Body of pancreas (tissue), 4 donors: ENCODE results near the gene EML3. TPM values are rescaled to one million over a fixed set of nuclear protein-coding genes. Genes with fewer than 3 reads are reported as not detected.

ENCODE experiments used
- ATAC-seq: fragments of 150-250 bp; one replicate; pipeline ENCODE4 v1.9.1; 2016
- DNase-seq, 4 donors: peaks; one replicate each; pipeline ENCODE4 v3.0.0-alpha.2; 2019
- H3K27ac ChIP-seq, 4 donors: fragments of 200-600 bp; sonication (generic); 1 replicate in 3 of 4; 2 replicates in 1 of 4; pipeline versions ENCODE4 v1.5.1 to v1.6.1; 2016 to 2019; ENCODE audit warnings: mild to moderate bottlenecking in 1 of 4, mixed read lengths in 1 of 4, moderate library complexity in 1 of 4
- H3K27me3 ChIP-seq, 2 donors: fragments of 200-600 bp; sonication (generic); one replicate each; pipeline ENCODE4 v1.6.0; 2016; ENCODE audit warnings: mild to moderate bottlenecking in 1 of 2
- H3K36me3 ChIP-seq, 2 donors: fragments of 200-600 bp; sonication (generic); replicated peaks in 1 of 2; 2 replicates each; pipeline ENCODE4 v1.5.1; 2016; ENCODE audit warnings: low read depth in 2 of 2; ENCODE audit not compliant: insufficient read depth in 1 of 2
- H3K4me1 ChIP-seq: fragments of 200-600 bp; sonication (generic); one replicate; pipeline ENCODE4 v1.6.0; 2016
- H3K4me3 ChIP-seq, 2 donors: fragments of 200-600 bp; sonication (generic); 1 replicate in 1 of 2; 2 replicates in 1 of 2; pipeline ENCODE4 v1.5.1; 2016 to 2019
- H3K9me3 ChIP-seq, 3 donors: fragments of 200-600 bp; sonication (generic); 1 replicate in 2 of 3; 2 replicates in 1 of 3; pipeline ENCODE4 v1.5.1; 2016
- CTCF ChIP-seq, 7 experiments: fragments of 450-650 bp in 4 of 7; fragments of 200-600 bp in 3 of 7; sonication (generic) in 3 of 7; IDR thresholded peaks; one replicate each; pipeline ENCODE4 v1.5.1; 2016 to 2019; ENCODE audit warnings: antibody characterized with exemption in 7 of 7
- POLR2A ChIP-seq, 3 donors: fragments of 450-650 bp; IDR thresholded peaks; one replicate each; pipeline ENCODE4 v1.6.1; 2016; ENCODE audit warnings: antibody characterized with exemption in 3 of 3, mild to moderate bottlenecking in 2 of 3
- WGBS, 2 donors: methylation state at CpG; one replicate each; pipeline ENCODE4 v1.1.5; 2017; 5-methylcytosine and 5-hydroxymethylcytosine counted together
- intact Hi-C: fragments of 100-400 bp; cut with DNase I; formaldehyde crosslinking; loops from one replicate; pipeline ENCODE4 v1.15.1; 2023
- microRNA-seq, 2 donors: library from miRNA; unstranded; fragments of <30 nt; microRNA quantifications; one replicate each; pipeline ENCODE4, GENCODE V29; 2016; ENCODE audit warnings: borderline number of aligned reads in 2 of 2, borderline replicate concordance in 2 of 2
- small RNA-seq: library from RNA; depleted of rRNA; stranded (forward); fragments of <200 nt; gene quantifications from one replicate; pipeline ENCODE3, GENCODE V24; 2016
- total RNA-seq, 2 donors: library from RNA; depleted of rRNA; stranded (reverse); fragments of >200 nt; gene quantifications; one replicate each; pipeline ENCODE4 v1.1.0, GENCODE V29; 2016

EML3 gene
- total RNA-seq, 2 donors from 2014 or later = 31.4 to 69.9 TPM

DNA sequence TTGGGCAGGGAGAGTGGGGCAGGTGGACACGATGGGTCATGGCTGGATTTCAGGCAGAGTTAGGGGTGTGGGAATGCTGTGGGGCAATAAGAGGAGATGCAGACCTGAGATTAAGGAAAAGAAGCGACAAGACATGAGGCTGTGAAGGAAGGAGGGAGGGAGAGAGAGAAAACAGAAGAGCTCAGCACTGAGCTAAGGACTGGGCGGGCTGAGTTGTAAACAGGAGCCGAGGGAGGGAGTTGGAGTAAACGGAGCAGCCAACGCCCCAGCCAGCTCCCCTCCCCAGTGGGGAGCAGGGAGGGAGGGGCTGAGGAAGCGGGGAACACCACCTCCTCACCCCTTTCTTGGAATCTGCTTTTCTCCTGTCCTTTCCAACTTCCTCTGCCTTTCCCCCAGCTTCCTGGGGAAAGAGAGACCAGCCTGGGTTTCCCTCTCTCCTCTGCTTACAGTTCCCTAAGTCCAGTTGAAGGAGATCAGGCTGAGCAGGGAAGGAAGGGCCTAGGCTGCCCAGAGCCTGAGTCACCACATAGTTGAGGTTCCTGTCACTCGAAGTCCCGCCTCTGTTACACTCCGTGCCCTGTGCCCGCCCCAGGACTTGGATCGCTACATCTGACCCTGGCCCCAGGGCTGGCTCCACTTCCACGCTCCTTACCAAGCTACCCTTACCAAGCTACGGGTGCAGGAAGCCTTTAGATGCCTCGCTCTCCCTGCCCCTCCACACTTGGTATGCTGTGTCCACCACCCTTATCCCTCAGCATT is 59.3 kb downstream of the EML3 start:
- no peaks in the 10 kb centered on the region for H3K9me3 ChIP-seq
- no peak overlapping the region for H3K4me3 ChIP-seq
- intact Hi-C loops = no loop called here
- peak; percentile 83 for ATAC-seq
- WGBS, 2 donors = 23 to 32% methylated on average over 15 of the region's 15 CpGs
- no peaks in the 10 kb centered on the region for H3K36me3 ChIP-seq
- peak; percentile 79 to 94 (median 84) for DNase-seq
- TF ChIP-seq CTCF (IDR thresholded peaks at IDR 0.05) (no peak), POLR2A (IDR thresholded peaks at IDR 0.05) (peak; percentile 51 to 76 (median 53))
- peak overlapping the region; percentile 76 to 88 (median 83) for H3K27ac ChIP-seq
- H3K27me3 ChIP-seq = no peaks in the 10 kb centered on the region
- peaks cover 89% of the 10 kb centered on the region for H3K4me1 ChIP-seq

DNA sequence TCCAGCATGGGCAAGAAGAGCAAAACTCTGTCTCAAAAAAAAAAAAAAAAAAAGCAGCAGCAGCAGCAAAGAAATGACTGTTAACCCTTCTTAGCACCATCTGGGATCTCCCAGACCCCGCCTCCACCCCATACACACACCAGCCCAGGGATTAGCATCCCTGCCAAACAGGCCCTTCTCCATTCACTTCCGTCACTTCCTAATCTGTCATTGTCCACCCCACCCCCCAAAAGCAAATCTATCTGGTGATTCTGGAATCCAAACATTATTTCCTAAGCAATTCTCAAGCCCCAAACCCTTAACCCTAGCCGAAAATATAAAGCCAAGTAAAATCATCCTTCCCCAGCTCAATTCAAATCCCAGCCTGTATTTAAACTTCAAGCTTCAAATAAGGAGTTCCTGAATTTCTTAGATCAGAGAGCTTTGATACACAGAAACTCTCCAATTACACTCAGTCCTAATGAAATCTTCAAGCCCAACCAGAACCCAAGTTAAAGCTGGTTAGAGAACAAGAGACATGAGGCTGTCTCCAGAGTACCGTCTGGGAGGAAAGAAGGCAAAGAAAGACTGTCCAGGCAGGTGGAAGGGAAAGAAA is 60.0 kb downstream of the EML3 start:
- intact Hi-C loops = no loop called here
- H3K9me3 ChIP-seq = no peaks in the 10 kb centered on the region
- DNase-seq = no peak
- no peak overlapping the region for H3K4me3 ChIP-seq
- TF ChIP-seq CTCF (IDR thresholded peaks at IDR 0.05) (no peak), POLR2A (IDR thresholded peaks at IDR 0.05) (no peak)
- ATAC-seq = no peak
- H3K36me3 ChIP-seq = no peaks in the 10 kb centered on the region
- no peaks in the 10 kb centered on the region for H3K27me3 ChIP-seq
- peaks cover 96% of the 10 kb centered on the region for H3K4me1 ChIP-seq
- H3K27ac ChIP-seq = peak overlapping the region; percentile 76 to 88 (median 83)
- WGBS, 2 donors = 52 to 58% methylated on average over 4 of the region's 4 CpGs

Small RNA genes lying within 50 kb of the gene (microRNA-seq; reads per million reads assigned to microRNA genes)
- gene MIR6747 = 0 to 0.45 reads per million in 2 donors

Small RNA genes lying within 50 kb of the gene (small RNA-seq; reads per million reads assigned to genes)
- not detected for gene AP001458.1
- gene EEF1G = not detected
- not detected for gene MIR6747

Other genes starting within 250 kb of the EML3 start
- not detected for gene SCGB1A1, start 193.7 kb downstream of the EML3 start, total RNA-seq
- 100 to 1,000 TPM; 168 to 241 TPM for gene AHNAK, start 66.0 kb downstream of the EML3 start, total RNA-seq
- 1,000 to 10,000 TPM in 1 of 2 donors, 100 to 1,000 TPM in 1; 893 to 1,161 TPM for gene EEF1G, start 38.9 kb downstream of the EML3 start, total RNA-seq
- 10 to 100 TPM; 10.1 to 11.2 TPM for gene TUT1, start 21.3 kb downstream of the EML3 start, total RNA-seq
- 10 to 100 TPM; 26.2 to 29.3 TPM for gene MTA2, start 10.9 kb downstream of the EML3 start, total RNA-seq
- gene ROM1, start 482 bp upstream of the EML3 start, total RNA-seq = 1 to 10 TPM; 1.8 to 4.0 TPM
- gene B3GAT3, start 9.2 kb upstream of the EML3 start, total RNA-seq = 10 to 100 TPM; 17.1 to 63.0 TPM
- gene GANAB, start 33.8 kb upstream of the EML3 start, total RNA-seq = 10 to 100 TPM; 62.3 to 64.9 TPM
- 10 to 100 TPM; 11.4 to 21.1 TPM for gene INTS5, start 40.5 kb upstream of the EML3 start, total RNA-seq
- 10 to 100 TPM; 18.2 to 24.4 TPM for gene C11orf98, start 52.4 kb upstream of the EML3 start, total RNA-seq
- gene CSKMT, start 52.5 kb upstream of the EML3 start, total RNA-seq = 100 to 1,000 TPM in 1 of 2 donors, 1 to 10 TPM in 1; 5.4 to 110 TPM
- 10 to 100 TPM; 10.4 to 12.9 TPM for gene UQCC3, start 58.9 kb upstream of the EML3 start, total RNA-seq
- 1 to 10 TPM; 4.9 to 5.6 TPM for gene LBHD1, start 59.5 kb upstream of the EML3 start, total RNA-seq
- gene UBXN1, start 66.3 kb upstream of the EML3 start, total RNA-seq = 100 to 1,000 TPM; 129 to 204 TPM
- gene LRRN4CL, start 76.8 kb upstream of the EML3 start, total RNA-seq = 1 to 10 TPM; 3.1 to 4.6 TPM
- gene BSCL2, start 94.6 kb upstream of the EML3 start, total RNA-seq = 100 to 1,000 TPM in 1 of 2 donors, 10 to 100 TPM in 1; 44.6 to 248 TPM
- gene GNG3, start 94.9 kb upstream of the EML3 start, total RNA-seq = 1 to 10 TPM in 1 of 2 donors, not detected in 1; 1.0 TPM
- gene HNRNPUL2, start 114.7 kb upstream of the EML3 start, total RNA-seq = 10 to 100 TPM; 19.1 to 20.5 TPM
- 10 to 100 TPM; 12.5 to 18.5 TPM for gene TTC9C, start 115.7 kb upstream of the EML3 start, total RNA-seq
- gene ZBTB3, start 141.4 kb upstream of the EML3 start, total RNA-seq = 1 to 10 TPM; 3.9 to 4.0 TPM
- gene POLR2G, start 148.8 kb upstream of the EML3 start, total RNA-seq = 10 to 100 TPM; 19.2 to 35.9 TPM
- 10 to 100 TPM; 23.9 to 39.9 TPM for gene TAF6L, start 158.6 kb upstream of the EML3 start, total RNA-seq
- 10 to 100 TPM; 40.9 to 41.8 TPM for gene TMEM179B, start 174.6 kb upstream of the EML3 start, total RNA-seq
- 10 to 100 TPM in 1 of 2 donors, 1 to 10 TPM in 1; 6.2 to 29.0 TPM for gene TMEM223, start 179.2 kb upstream of the EML3 start, total RNA-seq
- 100 to 1,000 TPM in 1 of 2 donors, 10 to 100 TPM in 1; 49.8 to 108 TPM for gene NXF1, start 192.7 kb upstream of the EML3 start, total RNA-seq
- gene STX5, start 219.3 kb upstream of the EML3 start, total RNA-seq = 10 to 100 TPM; 20.1 to 23.6 TPM
- not detected for gene TEX54, start 220.1 kb upstream of the EML3 start, total RNA-seq
- 10 to 100 TPM; 15.8 to 40.0 TPM for gene WDR74, start 226.8 kb upstream of the EML3 start, total RNA-seq